ENCODE data around the gene F8.
"Not testable (repeated sequence)": the region's sequence is repeated elsewhere in the genome, so short reads cannot be mapped to it uniquely, and the experiment has no call there.

Gene F8

DNA sequence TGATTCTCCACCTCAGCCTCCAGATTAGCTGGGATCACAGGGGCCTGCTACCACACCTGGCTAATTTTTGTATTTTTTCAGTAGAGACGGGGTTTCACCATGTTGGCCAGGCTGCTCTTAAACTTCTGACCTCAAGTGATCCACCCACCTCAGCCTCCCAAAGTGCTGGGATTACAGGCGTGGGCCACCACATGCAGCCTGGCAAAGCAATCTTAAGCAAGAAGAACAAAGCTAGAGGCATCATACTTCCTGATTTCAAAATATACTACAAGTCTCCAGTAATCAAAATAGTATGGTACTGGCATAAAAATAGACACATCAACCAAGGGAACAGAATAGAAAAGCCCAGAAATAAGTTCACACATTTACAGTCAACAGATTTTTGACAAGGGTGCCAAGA is 149.2 kb downstream of the F8 start:
- DNase-seq (ENCODE audit: low read depth), result no peak
- TF ChIP-seq, protein P1, sequence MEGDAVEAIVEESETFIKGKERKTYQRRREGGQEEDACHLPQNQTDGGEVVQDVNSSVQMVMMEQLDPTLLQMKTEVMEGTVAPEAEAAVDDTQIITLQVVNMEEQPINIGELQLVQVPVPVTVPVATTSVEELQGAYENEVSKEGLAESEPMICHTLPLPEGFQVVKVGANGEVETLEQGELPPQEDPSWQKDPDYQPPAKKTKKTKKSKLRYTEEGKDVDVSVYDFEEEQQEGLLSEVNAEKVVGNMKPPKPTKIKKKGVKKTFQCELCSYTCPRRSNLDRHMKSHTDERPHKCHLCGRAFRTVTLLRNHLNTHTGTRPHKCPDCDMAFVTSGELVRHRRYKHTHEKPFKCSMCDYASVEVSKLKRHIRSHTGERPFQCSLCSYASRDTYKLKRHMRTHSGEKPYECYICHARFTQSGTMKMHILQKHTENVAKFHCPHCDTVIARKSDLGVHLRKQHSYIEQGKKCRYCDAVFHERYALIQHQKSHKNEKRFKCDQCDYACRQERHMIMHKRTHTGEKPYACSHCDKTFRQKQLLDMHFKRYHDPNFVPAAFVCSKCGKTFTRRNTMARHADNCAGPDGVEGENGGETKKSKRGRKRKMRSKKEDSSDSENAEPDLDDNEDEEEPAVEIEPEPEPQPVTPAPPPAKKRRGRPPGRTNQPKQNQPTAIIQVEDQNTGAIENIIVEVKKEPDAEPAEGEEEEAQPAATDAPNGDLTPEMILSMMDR (IDR thresholded peaks at IDR 0.05; ENCODE audit: insufficient read depth, low read depth, low read length, missing control alignments), result no peak
- H3K4me3 ChIP-seq (ENCODE audit: low read depth, low read length), result no peak overlapping the region

DNA sequence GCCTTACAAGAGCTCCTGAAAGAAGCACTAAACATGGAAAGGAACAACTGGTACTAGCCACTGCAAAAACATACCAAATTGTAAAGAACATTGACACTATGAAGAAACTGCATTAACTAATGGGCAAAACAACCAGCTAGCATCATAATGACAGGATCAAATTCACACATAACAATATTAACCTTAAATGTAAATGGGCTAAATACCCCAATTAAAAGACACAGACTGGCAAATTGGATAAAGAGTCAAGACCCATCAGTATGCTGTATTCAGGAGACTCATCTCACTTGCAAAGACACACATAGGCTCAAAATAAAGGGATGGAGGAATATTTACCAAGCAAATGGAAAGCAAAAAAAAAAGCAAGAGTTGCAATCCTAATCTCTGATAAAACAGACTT is 154.0 kb downstream of the F8 start:
- DNase-seq (ENCODE audit: low read depth), result not testable (repeated sequence)

DNA sequence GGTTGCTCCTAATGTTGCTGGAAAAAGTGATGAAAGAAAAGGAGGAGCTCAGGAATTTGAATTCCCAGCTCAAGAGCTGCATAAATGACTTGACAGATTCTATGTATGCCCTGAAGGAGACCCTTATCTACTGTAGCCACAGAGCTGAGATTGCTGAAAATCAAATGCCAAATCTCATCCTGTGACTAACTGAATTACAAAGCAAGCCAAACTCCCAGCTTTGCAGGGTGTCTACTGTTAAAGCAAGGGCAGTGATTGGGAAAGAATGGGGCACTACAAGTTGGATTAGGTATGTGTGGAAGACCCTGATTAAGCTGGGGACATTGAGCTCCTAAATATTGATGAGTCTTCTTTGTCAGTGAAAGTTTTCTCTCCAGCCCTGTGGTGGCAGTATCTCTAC is 167.3 kb downstream of the F8 start:
- H3K4me3 ChIP-seq (ENCODE audit: low read depth, low read length), result no peak overlapping the region
- TF ChIP-seq, protein P1 (IDR thresholded peaks at IDR 0.05; ENCODE audit: insufficient read depth, low read depth, low read length, missing control alignments), result no peak
- no peak for DNase-seq (ENCODE audit: low read depth)

More for the DNA sequence above, 154.0 kb downstream of the F8 start:
- not testable (repeated sequence) for H3K4me3 ChIP-seq (ENCODE audit: low read depth, low read length)

GRCh38 chrX:154850957-154851611 is 171.4 kb downstream of the F8 start:
- DNase-seq (ENCODE audit: low read depth), result no peak
- TF ChIP-seq, protein P1 (IDR thresholded peaks at IDR 0.05; ENCODE audit: insufficient read depth, low read depth, low read length, missing control alignments), result no peak
- no peak overlapping the region for H3K4me3 ChIP-seq (ENCODE audit: low read depth, low read length)

DNA sequence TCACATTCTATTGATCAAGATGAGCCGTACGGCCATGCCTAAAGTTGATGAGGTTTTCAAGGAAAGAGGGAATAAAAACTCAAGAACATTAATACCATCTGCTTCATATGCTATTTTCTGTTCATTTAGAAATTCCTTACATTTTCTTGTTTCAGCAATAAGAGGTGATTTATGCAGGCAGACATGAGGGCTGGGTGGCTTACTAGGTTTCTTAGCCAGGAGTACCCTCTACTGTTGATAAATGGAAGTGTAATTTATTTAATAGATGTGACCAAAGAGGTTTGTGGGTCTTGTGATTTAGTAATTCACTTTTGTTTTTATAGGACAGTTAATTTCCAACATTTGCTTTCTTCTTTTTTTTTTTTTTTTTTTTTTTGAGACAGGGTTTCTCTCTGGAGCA is 181.7 kb downstream of the F8 start:
- DNase-seq (ENCODE audit: low read depth), result peak; percentile 55
- TF ChIP-seq, protein P1 (IDR thresholded peaks at IDR 0.05; ENCODE audit: insufficient read depth, low read depth, low read length, missing control alignments), result peak; percentile 43
- no peak overlapping the region for H3K4me3 ChIP-seq (ENCODE audit: low read depth, low read length)

- H3K4me3 ChIP-seq (ENCODE audit: low read depth, low read length), result no peak overlapping the region
- no peak for DNase-seq (ENCODE audit: low read depth)
- TF ChIP-seq, protein P1 (IDR thresholded peaks at IDR 0.05; ENCODE audit: insufficient read depth, low read depth, low read length, missing control alignments), result no peak
Observed at GRCh38 chrX:154836163-154836562, 186.4 kb downstream of the F8 start.

DNA sequence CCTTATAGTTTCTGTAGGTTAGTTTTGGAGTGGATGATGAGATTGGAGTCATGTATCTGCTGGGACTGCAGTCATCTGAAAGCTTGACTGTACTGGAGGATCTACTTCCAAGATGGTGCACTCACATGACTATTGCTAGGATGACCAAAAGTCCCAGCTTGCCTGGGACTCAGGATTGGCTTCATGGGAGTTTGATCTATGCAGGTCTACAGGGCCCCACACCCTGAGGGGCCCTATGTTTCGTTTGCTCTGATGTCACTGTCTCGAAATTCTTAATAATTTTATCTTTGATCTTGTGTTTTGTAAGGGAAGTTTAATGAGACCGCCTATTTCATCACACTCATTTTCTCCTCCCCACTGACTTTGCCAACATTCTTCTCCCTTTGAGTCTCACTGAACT is 188.0 kb downstream of the F8 start, which contains the start of gene SMIM9:
TSS of gene SMIM9 (minus strand) at position 101 of the 400 bp plus-strand sequence. CDS start 3,806 bp downstream, outside the sequence.
- TF ChIP-seq, protein P1 (IDR thresholded peaks at IDR 0.05; ENCODE audit: insufficient read depth, low read depth, low read length, missing control alignments), result no peak
- no peak for DNase-seq (ENCODE audit: low read depth)
- no peak within 1 kb of the TSS for H3K4me3 ChIP-seq (ENCODE audit: low read depth, low read length)
